HFF-Myc (cell line): ENCODE data around the gene FOXF2.

Experiments used
- DNase-seq: peaks from one replicate; pipeline ENCODE4 v3.0.0-alpha.2; 2011; ENCODE audit warnings: low read depth; ENCODE audit errors: extremely low read depth
- H3K4me3 ChIP-seq: replicated peaks from 2 replicates; pipeline ENCODE4 v1.5.1; 2011; ENCODE audit warnings: low read depth, mild to moderate bottlenecking, control low read depth, low read length
- TF ChIP-seq, protein P1 (sequence below): IDR thresholded peaks from 2 replicates; pipeline ENCODE4 v1.5.1; 2012; ENCODE audit warnings: mild to moderate bottlenecking, low read depth, low read length, control low read depth; ENCODE audit errors: missing control alignments

Gene FOXF2

GRCh38 chr6:1406306-1407072, 17.1 kb downstream of the FOXF2 start:
- TF ChIP-seq, protein P1, sequence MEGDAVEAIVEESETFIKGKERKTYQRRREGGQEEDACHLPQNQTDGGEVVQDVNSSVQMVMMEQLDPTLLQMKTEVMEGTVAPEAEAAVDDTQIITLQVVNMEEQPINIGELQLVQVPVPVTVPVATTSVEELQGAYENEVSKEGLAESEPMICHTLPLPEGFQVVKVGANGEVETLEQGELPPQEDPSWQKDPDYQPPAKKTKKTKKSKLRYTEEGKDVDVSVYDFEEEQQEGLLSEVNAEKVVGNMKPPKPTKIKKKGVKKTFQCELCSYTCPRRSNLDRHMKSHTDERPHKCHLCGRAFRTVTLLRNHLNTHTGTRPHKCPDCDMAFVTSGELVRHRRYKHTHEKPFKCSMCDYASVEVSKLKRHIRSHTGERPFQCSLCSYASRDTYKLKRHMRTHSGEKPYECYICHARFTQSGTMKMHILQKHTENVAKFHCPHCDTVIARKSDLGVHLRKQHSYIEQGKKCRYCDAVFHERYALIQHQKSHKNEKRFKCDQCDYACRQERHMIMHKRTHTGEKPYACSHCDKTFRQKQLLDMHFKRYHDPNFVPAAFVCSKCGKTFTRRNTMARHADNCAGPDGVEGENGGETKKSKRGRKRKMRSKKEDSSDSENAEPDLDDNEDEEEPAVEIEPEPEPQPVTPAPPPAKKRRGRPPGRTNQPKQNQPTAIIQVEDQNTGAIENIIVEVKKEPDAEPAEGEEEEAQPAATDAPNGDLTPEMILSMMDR, result peak; percentile 32
- DNase-seq, result no peak
- H3K4me3 ChIP-seq, result no peak overlapping the region

DNA sequence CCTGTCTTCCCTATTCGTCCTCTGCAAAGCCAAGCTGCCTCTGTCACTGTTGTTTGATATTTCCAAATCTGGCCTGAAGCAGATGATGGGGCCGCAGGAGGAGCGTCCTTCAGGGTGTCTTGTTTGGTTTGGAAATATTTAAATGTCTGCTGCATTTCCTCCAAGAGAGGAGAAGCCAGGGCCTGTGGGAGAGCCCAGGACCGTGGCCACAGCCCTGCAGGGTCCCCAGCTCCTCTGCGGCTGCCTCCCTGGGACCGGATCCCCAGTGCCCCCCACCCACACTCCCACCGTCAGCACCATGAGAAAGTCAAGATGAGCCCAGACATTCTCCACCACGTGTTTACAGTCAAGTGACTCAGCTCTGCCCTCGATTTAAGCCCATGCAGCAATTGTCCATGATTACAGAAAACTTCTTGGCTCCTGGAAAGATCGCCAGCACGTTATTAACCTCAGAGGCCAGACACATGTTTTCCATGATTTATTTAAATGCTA, 18.2 kb downstream of the FOXF2 start:
- TF ChIP-seq, protein P1, result no peak
- H3K4me3 ChIP-seq, result no peak overlapping the region
- DNase-seq, result no peak

DNA sequence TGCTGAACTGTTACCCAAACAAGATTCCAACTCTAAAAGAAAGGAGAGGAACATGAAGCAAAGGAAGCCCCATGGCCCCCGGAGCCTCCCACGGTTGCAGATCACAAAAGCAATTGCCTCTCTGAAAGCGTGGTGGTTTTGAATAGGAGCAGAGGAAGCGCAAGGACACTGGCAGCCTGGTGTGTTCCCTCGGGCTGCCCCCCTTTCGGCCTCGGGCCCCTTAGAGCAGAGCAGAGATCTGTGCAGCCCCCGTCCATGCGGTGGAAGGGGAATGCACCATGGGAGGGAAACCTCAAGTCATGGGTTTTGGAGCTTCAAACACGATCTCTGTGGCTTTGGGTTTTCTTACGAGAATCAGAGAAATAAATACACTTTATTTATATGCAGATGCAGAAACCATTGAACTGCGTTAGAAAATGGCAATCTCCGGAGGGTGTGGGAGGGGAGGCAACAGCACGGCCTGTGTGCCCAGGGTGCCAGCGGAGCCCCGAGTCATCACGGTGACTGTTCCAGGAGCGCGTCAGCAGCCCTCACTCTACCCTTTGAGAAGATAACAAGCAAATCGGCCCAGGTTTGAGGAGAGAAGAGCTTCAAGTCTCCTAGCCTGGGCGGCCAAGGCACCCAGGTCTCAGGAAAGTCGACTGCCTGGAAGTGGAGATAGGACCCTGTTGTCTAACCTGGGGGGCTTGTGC, 20.5 kb downstream of the FOXF2 start:
- no peak overlapping the region for H3K4me3 ChIP-seq
- TF ChIP-seq, protein P1, result no peak
- no peak for DNase-seq

GRCh38 chr6:1412901-1413300, 23.5 kb downstream of the FOXF2 start:
- TF ChIP-seq, protein P1, result no peak
- DNase-seq, result no peak
- H3K4me3 ChIP-seq, result no peak overlapping the region

GRCh38 chr6:1415416-1416063, 26.2 kb downstream of the FOXF2 start:
- no peak for DNase-seq
- H3K4me3 ChIP-seq, result no peak overlapping the region
- TF ChIP-seq, protein P1, result no peak

DNA sequence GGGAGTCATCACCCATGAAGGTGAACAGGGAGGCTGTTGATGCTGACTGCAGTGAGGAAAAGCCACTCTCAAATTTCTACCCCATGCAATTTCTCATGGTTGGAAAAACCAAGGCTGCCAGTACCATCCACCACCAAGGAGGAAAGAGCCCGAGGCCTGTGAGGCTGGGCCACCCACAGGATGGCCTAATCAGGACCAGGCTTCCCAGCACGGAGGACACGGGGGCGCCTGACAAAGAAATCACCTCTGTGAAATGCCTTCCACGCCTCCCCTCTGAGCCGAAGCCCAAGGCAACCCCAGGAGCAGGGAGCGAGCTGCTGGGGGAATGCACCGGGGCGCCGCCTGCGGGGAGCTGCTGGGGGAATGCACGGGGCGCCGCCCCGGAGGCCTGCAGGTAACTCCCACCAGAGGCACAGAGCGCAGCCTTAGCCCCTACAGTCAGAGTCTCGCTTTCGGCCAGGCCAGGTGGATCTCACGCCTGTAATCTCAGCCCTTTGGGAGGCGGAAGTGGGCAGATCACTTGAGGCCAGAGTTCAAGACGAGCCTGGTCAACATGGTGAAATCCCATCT, 26.9 kb downstream of the FOXF2 start:
- no peak for DNase-seq
- TF ChIP-seq, protein P1, result no peak
- no peak overlapping the region for H3K4me3 ChIP-seq
